Hematopoietic multipotent progenitor cell (in vitro differentiated cells): Measurements from ENCODE around the gene PYGB. TPM values are rescaled to one million over a fixed set of nuclear protein-coding genes. Genes with fewer than 3 reads are reported as not detected.
"Not testable (repeated sequence)": the region's sequence is repeated elsewhere in the genome, so short reads cannot be mapped to it uniquely, and the experiment has no call there.

Experiments used
- DNase-seq, 3 donors: peaks; one replicate each; pipeline ENCODE4 v3.0.0-alpha.2; 2011 to 2015; ENCODE audit warnings: low read depth in 2 of 3, low spot score in 2 of 3
- small RNA-seq: library from RNA; depleted of rRNA; stranded (forward); fragments of <200 nt; gene quantifications from one replicate; pipeline ENCODE3, GENCODE V24; 2012
- total RNA-seq: library from RNA; depleted of rRNA; stranded (reverse); fragments of >200 nt; gene quantifications from one replicate; pipeline ENCODE4 v1.2.3, GENCODE V29; 2012

Gene PYGB
- total RNA-seq, 1 donor: 31.5 TPM

DNA sequence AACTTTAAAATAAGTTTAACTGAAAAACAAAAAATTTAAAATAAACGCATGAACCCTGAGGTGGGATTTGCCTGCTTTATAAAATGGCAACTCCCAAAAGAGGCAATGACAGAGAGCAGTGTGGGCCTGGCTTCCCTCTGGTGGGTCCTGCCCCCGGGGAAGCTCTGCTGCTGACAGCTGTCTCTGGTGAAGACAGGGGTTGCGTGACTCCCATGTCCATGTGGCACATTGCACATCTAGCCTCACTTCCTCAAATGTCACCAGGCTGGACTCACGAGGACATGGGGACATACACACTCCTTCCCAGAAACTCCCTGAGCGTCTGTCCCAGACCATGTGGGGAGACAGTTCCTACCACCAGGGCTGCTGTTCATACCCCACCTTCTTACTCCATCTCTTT, 76.5 kb downstream of the PYGB start:
- no peak for DNase-seq

DNA sequence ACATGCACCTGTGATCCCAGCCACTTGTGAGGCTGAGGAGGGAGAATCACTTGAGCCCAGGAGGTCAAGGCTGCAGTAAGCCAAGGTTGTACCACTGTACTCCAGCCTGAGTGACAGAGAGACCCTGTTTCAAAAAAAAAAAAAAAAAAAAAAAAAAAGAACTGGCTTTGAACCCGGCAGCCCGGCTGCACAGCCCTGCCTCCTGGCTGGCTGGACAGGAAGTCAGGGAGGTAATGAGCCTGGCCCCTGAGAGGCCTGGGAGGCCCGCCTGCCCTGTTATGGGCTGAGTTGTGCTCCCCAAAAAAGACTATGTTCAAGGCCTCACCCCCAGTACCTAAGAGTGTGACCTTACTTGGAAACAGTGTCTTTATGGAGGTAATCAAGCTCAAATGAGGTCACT, 77.2 kb downstream of the PYGB start:
- no peak for DNase-seq

DNA sequence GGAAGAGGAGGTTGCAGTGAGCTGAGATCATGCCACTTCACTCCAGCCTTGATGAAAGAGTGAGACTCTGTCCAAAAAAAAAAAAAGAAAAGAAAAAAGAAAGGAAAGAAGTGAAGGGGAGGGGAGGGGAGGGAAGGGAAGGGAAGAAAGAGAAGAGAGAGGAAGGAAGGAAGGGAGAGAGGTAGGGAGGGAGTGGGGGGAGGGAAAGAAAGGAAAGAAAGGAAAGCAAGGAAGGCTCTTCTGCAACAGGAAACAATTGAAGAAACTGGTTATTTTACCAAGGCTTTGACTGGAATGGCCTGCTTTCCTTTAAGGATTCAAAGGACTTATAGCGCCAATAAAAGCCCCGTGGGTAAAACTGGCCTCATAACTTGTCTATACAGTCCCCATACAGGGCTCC, 78.1 kb downstream of the PYGB start:
- no peak for DNase-seq

DNA sequence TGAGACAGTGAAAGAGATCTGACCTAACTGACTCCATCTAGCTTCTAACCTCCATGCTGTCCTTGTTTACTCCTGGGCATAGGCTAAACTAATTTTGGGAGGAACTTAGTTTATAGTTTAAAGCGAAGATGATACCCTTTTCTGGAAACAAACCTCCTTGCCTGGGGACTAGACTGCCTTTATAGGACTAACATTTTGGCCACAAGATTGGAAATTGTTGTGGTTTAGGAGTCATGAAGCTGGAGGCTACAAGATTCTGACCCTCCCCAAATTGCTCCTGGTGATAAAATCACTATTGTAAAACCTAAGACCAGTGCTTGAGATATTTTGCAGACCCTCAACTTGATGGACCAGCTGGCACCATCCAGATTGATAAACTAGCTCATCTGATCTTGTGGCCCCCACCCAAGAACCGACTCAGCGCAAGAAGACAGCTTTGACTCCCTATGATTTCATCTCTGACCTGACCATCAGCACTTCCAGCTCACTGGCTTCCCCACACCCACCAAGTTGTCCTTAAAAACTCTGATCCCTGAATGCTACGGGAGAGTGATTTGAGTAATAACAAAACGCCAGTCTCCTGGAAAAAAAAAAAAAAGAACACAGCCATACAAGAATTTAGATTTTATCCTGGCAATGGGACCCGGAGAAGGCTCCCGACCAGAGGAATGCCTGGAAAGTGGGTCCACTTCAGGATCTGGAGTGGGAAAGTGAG, 79.8 kb downstream of the PYGB start:
- DNase-seq: no peak

DNA sequence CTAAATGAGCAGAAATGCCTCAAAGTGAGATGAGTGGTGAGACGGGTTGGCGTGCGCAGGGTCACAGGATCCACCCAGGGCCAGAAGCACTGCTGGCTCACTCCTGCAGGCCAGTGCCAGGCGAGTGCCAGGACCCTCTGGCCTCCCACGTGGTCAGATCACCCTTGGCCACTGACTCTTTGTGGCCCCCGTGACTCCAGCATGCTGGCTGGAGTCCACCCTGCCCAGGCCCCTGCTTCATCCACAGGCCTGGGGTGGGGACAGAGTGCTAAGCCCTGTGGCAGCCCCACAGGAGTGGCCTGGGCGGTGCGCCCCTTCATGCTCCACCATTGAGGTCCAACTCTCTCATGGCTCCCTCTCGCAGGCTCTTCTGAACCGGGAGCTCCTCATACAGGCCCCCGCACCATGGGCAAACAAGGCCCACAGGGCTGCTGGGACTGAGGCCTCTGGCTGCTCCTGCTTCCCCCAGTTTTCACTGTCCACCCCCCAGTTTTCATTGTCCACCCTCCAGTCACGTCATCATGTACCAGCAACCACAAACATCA, 81.1 kb downstream of the PYGB start:
- no peak for DNase-seq

DNA sequence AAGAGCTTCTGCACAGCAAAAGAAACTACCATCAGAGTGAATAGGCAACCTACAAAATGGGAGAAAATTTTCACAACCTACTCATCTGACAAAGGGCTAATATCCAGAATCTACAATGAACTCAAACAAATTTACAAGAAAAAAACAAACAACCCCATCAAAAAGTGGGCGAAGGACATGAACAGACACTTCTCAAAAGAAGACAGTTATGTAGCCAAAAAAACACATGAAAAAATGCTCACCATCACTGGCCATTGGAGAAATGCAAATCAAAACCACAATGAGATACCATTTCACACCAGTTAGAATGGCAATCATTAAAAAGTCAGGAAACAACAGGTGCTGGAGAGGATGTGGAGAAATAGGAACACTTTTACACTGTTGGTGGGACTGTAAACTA, 87.1 kb downstream of the PYGB start:
- DNase-seq: not testable (repeated sequence)

DNA sequence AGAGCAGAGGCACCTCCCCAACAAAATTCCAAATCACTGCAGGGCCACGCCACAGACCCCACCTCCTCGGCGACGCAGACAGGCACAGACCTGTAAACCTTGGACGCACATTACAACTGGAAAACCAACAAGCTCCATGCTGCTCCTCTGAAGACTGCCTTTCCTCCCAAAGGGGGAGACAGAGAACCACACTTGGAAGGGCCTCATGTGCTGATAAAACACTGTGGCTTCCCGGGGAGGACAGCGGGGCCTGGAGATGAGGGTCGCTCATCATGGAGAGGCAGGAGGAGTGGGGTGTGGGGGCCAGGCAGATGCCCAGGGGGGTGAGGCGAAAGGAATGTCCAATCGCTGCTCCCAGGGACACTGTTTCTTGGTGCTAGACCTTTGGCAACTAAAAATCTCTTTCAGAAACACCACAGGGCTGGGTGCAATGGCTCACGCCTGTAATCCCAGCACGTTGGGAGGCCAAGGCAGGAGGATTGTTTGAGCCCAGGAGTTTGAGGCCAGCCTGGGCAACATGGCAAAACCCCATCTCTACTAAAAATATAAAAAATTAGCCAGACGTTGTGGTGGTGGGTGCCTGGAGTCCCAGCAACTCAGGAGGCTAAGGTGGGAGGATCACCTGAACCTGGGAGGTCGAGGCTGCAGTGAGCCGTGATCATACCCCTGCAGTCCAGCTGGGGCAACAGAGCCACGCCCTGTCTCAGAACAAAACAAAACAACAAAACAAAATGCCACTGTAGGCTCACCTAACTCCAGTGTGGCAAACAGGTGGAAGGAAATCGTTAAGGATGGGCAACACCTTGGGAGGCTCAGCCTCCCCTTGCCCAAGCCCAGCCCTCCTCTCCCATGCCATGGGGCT, 88.9 kb downstream of the PYGB start:
- peak in 2 of 3 donors; percentile 38 to 59 for DNase-seq

DNA sequence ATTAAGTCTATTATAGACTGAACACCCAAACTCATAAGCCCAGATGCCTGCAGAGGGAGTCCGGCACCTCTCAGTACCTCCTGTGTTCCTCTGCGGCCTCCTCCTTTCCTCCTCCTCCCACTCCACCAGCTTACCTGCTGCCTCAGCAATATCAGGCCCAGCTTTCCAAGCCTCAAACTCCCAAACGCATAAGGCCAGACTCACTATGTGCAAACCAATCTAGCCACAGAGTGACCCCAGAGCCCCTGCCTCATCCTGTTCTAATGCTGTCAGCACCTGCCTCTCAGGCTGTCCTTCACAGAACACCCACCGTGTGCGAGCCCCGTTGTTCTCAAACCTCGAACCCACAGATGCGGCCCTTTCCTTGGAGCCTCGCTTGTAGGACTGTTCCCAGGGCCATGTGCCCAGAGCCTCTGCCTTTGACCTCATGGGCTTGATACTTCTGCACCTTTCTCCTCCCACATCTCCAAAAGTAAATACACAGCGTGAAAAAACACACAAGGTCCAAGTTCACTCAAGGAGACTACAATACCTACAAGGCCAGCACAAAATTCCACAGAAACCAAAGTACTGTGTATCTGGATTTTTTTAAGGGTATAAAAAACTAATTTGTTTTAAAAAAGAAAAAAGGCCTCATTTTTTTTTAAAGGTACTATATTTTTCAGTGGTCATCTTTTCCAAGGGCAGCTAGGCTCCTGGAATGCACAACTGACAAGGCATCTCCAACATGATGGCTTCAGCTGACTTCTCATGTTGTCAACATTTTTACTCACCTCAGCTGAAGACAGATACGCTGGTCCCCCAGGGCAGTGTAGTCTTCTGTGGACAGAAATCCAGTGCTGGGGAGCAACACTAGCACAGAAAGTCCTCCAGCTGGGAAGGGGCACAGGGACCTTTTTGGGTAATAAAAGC, 90.5 kb downstream of the PYGB start:
- DNase-seq: no peak

DNA sequence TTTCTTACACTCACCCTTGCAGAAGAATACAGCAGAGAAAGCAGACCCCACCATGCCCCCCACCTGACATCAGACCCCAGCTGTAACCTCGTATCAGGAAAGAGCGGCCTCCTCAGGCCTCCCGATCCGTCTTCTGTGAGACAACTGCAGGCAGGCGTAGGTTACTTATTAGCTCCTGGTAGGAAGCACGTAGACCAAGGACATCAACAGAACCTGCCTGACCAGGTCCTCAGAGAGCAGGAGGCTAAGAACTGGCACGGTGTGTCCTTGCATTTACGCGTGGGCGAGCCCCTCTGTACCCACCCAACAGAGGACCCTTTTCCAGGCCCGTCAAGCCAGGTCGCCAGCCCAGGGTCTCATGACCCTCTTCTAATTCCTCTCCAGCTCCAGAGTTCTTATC, 91.7 kb downstream of the PYGB start:
- no peak for DNase-seq

DNA sequence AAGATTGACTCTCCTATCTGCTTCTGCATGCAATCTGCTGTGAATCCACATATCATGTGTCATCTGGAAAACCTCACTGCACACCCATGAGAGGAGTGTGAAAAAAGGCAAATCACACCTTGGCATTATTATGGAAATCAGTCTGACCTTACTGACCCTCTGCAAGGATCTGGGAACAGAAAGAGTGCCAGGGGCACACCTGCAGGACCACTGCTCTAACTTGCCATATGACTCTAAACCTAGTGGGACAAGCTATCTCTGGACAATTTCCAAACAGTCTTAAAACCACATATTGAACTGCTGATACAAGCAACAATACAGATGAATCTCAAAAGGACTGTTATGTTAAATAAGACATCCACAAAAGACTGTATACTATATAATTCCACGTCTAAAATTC, 92.5 kb downstream of the PYGB start:
- no peak for DNase-seq

DNA sequence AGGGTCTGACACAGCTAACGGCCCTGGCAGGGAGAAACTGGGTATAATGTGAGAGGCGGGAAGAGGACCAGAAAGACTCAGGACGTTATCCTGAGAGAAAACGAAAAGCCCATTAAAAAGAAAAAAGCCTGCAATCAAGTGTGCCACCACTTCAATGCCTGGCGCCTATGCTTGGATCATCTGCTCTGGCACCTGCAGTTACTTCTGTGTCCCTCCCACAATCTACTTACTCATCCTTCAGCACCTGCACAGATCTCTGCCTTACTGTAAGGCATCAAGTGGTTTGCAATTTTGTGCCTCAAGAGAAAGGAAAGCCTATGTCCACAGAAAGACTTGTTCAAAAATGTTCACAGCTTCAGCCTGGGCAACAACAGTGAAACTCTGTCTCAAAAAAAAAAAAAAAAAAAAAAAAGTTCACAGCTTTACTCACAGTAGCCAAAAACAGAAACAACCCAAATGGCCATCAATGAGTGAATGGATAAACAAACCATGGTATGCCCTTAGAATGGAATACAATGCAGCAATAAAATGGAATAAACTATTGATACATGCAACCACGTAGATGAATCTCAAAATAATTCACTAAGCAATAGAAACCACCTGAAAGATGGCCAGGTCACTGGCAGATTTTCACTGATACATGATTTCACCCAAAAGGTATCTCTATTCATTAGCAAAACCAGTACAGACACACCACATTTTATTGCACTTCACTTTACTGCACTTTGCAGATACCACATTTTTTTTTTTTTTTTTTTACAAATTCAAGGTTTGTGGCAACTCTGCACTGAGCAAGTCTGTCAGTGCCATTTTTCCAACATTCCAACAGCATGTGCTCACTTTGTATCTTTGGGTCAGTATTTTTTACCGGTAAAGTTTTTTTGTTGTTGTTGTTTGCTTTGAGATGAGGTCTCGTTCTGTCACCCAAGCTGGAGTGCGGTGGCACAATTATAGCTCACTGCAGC, 94.1 kb downstream of the PYGB start:
- no peak for DNase-seq

DNA sequence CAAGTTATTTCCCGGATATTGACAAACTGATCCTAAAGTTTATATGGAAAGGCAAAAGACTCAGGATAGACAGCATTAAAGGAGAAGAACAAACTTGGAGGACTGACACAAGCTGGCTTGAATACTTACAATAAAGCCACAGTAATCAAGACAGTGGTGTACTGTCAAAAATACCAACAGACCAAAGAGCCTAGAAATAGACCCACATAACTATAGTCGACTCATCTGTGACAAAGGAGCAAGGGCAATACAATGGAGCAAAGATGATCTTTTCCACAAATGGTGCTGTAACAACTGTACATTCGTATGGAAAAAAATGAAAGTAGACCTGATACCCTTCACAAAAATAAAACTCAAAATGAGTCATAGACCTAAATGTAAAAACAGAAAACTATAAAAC, 96.7 kb downstream of the PYGB start:
- no peak for DNase-seq

DNA sequence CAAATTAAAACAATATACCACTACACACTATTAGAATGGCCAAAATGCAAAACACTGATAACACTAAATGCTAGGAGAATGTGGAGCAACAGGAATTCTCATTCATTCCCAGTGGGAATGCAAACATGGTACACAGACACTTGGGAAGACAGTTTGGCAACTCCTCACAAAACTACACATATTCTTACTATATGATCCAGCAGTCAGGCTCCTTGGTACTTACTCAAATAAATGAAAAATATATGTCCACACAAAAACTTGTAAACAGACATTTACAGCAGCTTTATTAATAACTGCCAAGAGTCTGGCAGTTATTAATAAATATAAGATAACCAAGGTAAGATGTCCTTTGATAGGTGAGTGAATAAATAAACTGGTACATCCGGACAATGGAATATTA, 97.8 kb downstream of the PYGB start:
- DNase-seq: no peak

DNA sequence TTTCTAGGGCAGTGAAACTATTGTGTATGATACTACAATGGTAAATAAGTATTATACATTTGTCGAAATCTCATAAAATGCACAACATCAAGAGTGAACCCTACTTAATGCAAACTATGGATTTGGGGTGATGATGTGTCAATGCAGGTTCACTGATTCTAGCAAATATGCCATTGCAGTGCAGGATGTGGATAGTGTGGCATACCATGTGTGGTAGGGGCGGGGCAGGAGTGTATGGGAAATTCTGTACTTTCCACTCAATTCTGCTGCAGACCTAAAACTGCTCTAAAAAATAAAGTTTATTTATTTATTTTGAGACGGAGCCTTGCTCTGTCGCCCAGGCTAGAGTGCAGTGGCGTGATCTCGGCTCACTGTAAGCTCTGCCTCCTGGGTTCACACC, 98.5 kb downstream of the PYGB start:
- DNase-seq: no peak

Small RNAs within 50 kb of the gene (small RNA-seq; reads per million reads assigned to genes)
- gene AL035252.4: not detected
- not detected for gene AL121772.2
- gene RF00019: not detected

Other genes starting within 250 kb of the PYGB start
- gene ACSS1, start 189.9 kb upstream of the PYGB start, total RNA-seq: 114 TPM
- not detected for gene VSX1, start 165.9 kb upstream of the PYGB start, total RNA-seq
- 43.6 TPM for gene ENTPD6, start 52.4 kb upstream of the PYGB start, total RNA-seq
- 20.2 TPM for gene ABHD12, start 142.8 kb downstream of the PYGB start, total RNA-seq
- 3.2 TPM for gene GINS1, start 159.6 kb downstream of the PYGB start, total RNA-seq